Neural cell (in vitro differentiated cells): Measurements from ENCODE around the gene CETP. TPM values are rescaled to one million over a fixed set of nuclear protein-coding genes. Genes with fewer than 3 reads are reported as not detected.

Experiments used
- H2AFZ ChIP-seq: fragments of 200-600, 300-800 bp; sonication (generic), shearing (Covaris generic); 2 replicates; pipeline ENCODE4 v1.6.0; 2014; ENCODE audit warnings: low read depth, mild to moderate bottlenecking, antibody characterized with exemption, low read length, moderate library complexity
- H3F3A ChIP-seq: fragments of 200-600 bp; shearing (Covaris generic); 2 replicates; pipeline ENCODE4 v1.6.1; 2016; ENCODE audit warnings: mild to moderate bottlenecking, moderate library complexity, mixed read lengths, antibody characterized with exemption, low read length; ENCODE audit not compliant: insufficient read depth, poor library complexity, severe bottlenecking
- H3K27ac ChIP-seq: fragments of 200-600, 300-800 bp; sonication (generic), shearing (Covaris generic); 2 replicates; pipeline ENCODE4 v1.5.1; 2014; ENCODE audit warnings: mild to moderate bottlenecking, low read length, moderate library complexity
- H3K27me3 ChIP-seq: fragments of 300-800, 200-600 bp; sonication (generic), shearing (Covaris generic); 2 replicates; pipeline ENCODE4 v1.6.0; 2014; ENCODE audit warnings: mild to moderate bottlenecking, low read depth, low read length, moderate library complexity; ENCODE audit not compliant: insufficient read depth
- H3K36me3 ChIP-seq: fragments of 300-800, 200-600 bp; sonication (generic), shearing (Covaris generic); 2 replicates; pipeline ENCODE4 v1.5.1; 2014; ENCODE audit warnings: mild to moderate bottlenecking, antibody characterized with exemption, low read length, moderate library complexity; ENCODE audit not compliant: insufficient read depth
- H3K4me2 ChIP-seq: fragments of 300-800, 200-600 bp; sonication (generic), shearing (Covaris generic); 2 replicates; pipeline ENCODE4 v1.6.0; 2014; ENCODE audit warnings: mild to moderate bottlenecking, low read length
- H3K4me3 ChIP-seq: fragments of 300-800, 200-600 bp; sonication (generic), shearing (Covaris generic); 2 replicates; pipeline ENCODE4 v1.5.1; 2014; ENCODE audit warnings: mild to moderate bottlenecking, low read length, moderate library complexity
- H3K79me2 ChIP-seq: fragments of 200-600 bp; shearing (Covaris generic); replicated peaks from 2 replicates; pipeline ENCODE4 v1.6.0; 2014; ENCODE audit warnings: mild to moderate bottlenecking, low read length, moderate library complexity; ENCODE audit not compliant: insufficient read depth
- H3K9ac ChIP-seq: fragments of 300-800, 200-600 bp; sonication (generic), shearing (Covaris generic); 2 replicates; pipeline ENCODE4 v1.6.1; 2016; ENCODE audit warnings: mild to moderate bottlenecking, low read length, mixed read lengths
- H3K9me2 ChIP-seq: fragments of 200-600 bp; shearing (Covaris generic); 2 replicates; pipeline ENCODE4 v1.6.1; 2016; ENCODE audit warnings: mild to moderate bottlenecking, low read length, mixed read lengths; ENCODE audit not compliant: insufficient read depth
- H3K9me3 ChIP-seq: fragments of 200-600, 300-800 bp; sonication (generic), shearing (Covaris generic); 2 replicates; pipeline ENCODE4 v1.6.1; 2016; ENCODE audit warnings: mild to moderate bottlenecking, mixed run types, low read length, moderate library complexity, mixed read lengths
- H4K20me1 ChIP-seq: fragments of 200-600 bp; shearing (Covaris generic); 2 replicates; pipeline ENCODE4 v1.6.1; 2016; ENCODE audit warnings: mild to moderate bottlenecking, mixed run types; ENCODE audit not compliant: insufficient read depth
- CTCF ChIP-seq: fragments of 450-650 bp; IDR thresholded peaks from 2 replicates; pipeline ENCODE4 v1.5.1; 2014; ENCODE audit warnings: antibody characterized with exemption, mild to moderate bottlenecking, moderate library complexity; ENCODE audit not compliant: poor library complexity, severe bottlenecking
- EP300 ChIP-seq: fragments of 450-650 bp; conservative IDR thresholded peaks from 2 replicates; pipeline ENCODE4 v1.6.1; 2014; ENCODE audit warnings: antibody characterized with exemption, mild to moderate bottlenecking, moderate library complexity; ENCODE audit not compliant: poor library complexity, severe bottlenecking
- EZH2 ChIP-seq: fragments of 200-600, 300-800 bp; shearing (Covaris generic), sonication (generic); IDR thresholded peaks from 2 replicates; pipeline ENCODE4 v1.6.1; 2014; ENCODE audit warnings: antibody characterized with exemption, low read length, borderline replicate concordance, mild to moderate bottlenecking; ENCODE audit not compliant: insufficient read depth, poor library complexity, severe bottlenecking
- MXI1 ChIP-seq: fragments of 450-650 bp; conservative IDR thresholded peaks from 2 replicates; pipeline ENCODE4 v1.6.1; 2014; ENCODE audit warnings: antibody characterized with exemption, mild to moderate bottlenecking; ENCODE audit not compliant: poor library complexity, severe bottlenecking
- POLR2AphosphoS5 ChIP-seq: IDR thresholded peaks from 2 replicates; pipeline ENCODE4 v1.6.1; 2012
- RAD21 ChIP-seq: fragments of 450-650 bp; conservative IDR thresholded peaks from 2 replicates; pipeline ENCODE4 v1.6.1; 2014; ENCODE audit warnings: antibody characterized with exemption, mild to moderate bottlenecking, moderate library complexity
- REST ChIP-seq: IDR thresholded peaks from 2 replicates; pipeline ENCODE4 v1.6.1; 2012; ENCODE audit warnings: borderline replicate concordance
- SMC3 ChIP-seq: fragments of 450-650 bp; conservative IDR thresholded peaks from 2 replicates; pipeline ENCODE4 v1.6.1; 2014; ENCODE audit warnings: antibody characterized with exemption, mild to moderate bottlenecking, moderate library complexity; ENCODE audit not compliant: poor library complexity
- TAF1 ChIP-seq: IDR thresholded peaks from 2 replicates; pipeline ENCODE4 v1.6.1; 2012; ENCODE audit warnings: low read depth
- polyA plus RNA-seq: library from polyadenylated mRNA; depleted of rRNA; stranded (reverse); fragments of >200 nt; gene quantifications from 2 replicates; pipeline ENCODE4 v1.2.3, GENCODE V29; 2014

The CETP gene
- polyA plus RNA-seq, 1 donor from 2014 or later, result not detected

DNA sequence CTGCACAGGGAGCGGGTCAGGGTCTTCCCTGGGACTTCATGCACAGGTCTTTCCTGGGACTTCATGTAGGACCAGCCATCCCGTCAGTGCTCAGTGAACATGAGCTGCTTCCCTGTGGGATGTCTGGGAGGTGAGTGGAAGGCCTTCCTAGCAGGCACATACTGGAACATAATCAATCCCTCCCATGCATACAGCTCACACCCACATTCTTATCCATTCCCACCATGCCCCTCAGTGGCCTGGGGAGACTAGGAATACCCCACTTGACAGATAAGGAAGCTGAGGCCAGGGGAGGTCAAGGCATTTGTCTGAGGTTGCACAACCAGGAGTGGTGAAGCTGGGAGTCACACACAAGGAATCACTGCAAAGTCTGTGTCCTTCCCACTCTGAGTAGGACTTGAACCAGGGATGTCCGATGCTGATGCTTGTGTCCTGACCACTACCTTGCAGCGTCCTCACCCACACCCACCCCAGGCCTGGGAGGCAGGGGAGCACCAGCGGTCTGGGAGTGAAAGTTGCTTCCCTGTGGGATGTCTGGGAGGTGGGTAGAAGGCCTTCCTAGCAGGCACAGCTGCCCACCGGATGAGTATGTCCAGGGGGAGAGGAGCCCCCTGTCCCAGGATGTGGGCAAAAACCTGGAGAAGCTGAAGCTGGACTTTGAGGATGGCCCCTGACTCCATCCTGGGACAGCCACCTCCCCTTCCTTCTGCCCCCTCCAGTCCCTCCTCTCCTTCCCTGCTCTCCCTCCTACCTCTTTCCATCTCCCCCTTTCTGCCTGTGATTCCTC lies 26.6 kb downstream of the CETP start:
- H3F3A ChIP-seq, result no peaks in the 10 kb centered on the region
- no peak overlapping the region for H3K4me2 ChIP-seq
- H3K4me3 ChIP-seq, result no peak overlapping the region
- peaks cover 34% of the 10 kb centered on the region for H3K27me3 ChIP-seq
- no peaks in the 10 kb centered on the region for H3K79me2 ChIP-seq
- H4K20me1 ChIP-seq, result no peaks in the 10 kb centered on the region
- no peaks in the 10 kb centered on the region for H3K9me3 ChIP-seq
- no peaks in the 10 kb centered on the region for H3K9me2 ChIP-seq
- H3K27ac ChIP-seq, result no peak overlapping the region
- TF ChIP-seq REST (no peak), CTCF (no peak), EP300 (no peak), EZH2 (no peak), RAD21 (no peak), POLR2AphosphoS5 (no peak), SMC3 (no peak), MXI1 (no peak), TAF1 (no peak)
- no peak overlapping the region for H3K9ac ChIP-seq
- no peaks in the 10 kb centered on the region for H3K36me3 ChIP-seq
- no peak overlapping the region for H2AFZ ChIP-seq

DNA sequence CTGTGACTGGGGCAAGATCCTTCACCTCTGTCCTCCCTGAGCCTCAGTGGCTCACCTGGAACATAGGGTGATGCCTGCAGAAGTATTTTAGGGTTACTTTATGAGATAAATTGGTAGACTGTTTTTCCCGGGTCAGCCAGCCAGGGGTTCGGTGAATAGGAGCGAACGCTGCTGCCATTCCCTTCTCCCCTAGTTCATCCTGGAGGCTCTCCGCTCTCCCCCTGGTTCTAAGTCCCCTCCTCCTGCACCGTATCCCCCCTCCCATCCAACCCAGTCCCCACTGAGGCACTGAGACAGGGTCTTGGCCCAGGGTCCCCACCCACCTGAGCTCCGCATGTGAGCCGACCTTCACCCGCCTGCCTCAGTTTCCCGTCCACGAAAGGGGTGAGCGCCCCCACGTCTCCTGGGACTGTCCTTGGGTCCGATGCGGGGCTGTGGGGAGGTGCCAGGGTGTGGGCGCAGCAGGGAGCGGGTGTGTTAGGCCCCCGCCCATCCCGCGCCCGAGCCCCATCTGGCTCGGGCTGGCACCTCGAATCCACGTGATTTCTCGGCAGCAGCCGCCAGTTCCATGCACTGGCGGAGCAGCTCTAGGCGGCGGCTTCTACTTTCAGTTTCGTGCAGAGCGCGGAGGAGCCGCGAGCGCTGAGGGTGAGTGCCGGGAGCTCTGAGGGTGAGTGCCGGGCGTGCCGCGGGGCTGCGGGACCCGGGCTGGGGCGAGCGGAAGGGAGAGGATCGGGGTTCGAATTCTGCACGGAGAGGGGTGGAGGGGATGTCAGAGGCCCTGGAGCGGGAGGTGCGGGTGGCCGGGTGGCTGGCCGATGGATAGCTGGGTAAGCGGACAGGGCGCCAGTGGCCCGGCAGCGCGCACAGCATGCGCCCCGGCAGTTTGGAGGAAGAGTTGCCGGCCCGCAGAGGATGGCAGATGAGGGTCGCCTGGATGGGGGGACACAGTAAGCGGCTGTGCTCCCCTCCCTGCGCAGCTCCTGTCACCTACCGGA lies 27.5 kb downstream of the CETP start, which contains the start of gene NLRC5:
TSS of gene NLRC5 (plus strand) at position 610 of the 998 bp plus-strand sequence. CDS start 31,156 bp downstream, outside the sequence.
- Histone ChIP-seq H3K9ac (peak within 1 kb of the TSS; percentile 33), H3K36me3 (no peaks in the 10 kb centered on the region), H3K9me3 (no peaks in the 10 kb centered on the region), H4K20me1 (no peaks in the 10 kb centered on the region), H3K79me2 (no peaks in the 10 kb centered on the region), H3K9me2 (no peaks in the 10 kb centered on the region), H3K27ac (no peak within 1 kb of the TSS), H3K4me3 (peak within 1 kb of the TSS; percentile 70), H3K27me3 (peaks cover 34% of the 10 kb centered on the region), H2AFZ (no peak within 1 kb of the TSS), H3K4me2 (peak within 1 kb of the TSS; percentile 42), H3F3A (no peaks in the 10 kb centered on the region)
- no peak for TF ChIP-seq EP300
- no peak for TF ChIP-seq CTCF
- TF ChIP-seq MXI1, result peak; percentile 36
- TF ChIP-seq TAF1, result no peak
- peak; percentile 22 for TF ChIP-seq POLR2AphosphoS5
- TF ChIP-seq SMC3, result peak; percentile 28
- no peak for TF ChIP-seq RAD21
- TF ChIP-seq REST, result no peak
- TF ChIP-seq EZH2, result no peak
